Ovary (tissue), 3 donors: ENCODE results near the gene NVL.

Source experiments
- CTCF ChIP-seq, 3 donors: fragments of 450-650 bp in 2 of 3; fragments of 200-600 bp in 1 of 3; IDR thresholded peaks; one replicate each; pipeline versions ENCODE4 v1.5.1 to v1.8.0; 2016 to 2022; ENCODE audit warnings: antibody characterized with exemption in 3 of 3, mild to moderate bottlenecking in 1 of 3
- EP300 ChIP-seq: sonication (generic); formaldehyde crosslinking; IDR thresholded peaks from one replicate; pipeline ENCODE4 v1.6.1; 2017; ENCODE audit warnings: antibody characterized with exemption
- POLR2A ChIP-seq: fragments of 450-650 bp; IDR thresholded peaks from one replicate; pipeline ENCODE4 v1.6.1; 2017; ENCODE audit warnings: antibody characterized with exemption, mild to moderate bottlenecking, moderate library complexity
- donor health status: DM: no; HTN: no; CAD: no.

GRCh38 chr1:224289396-224289795 lies 40.6 kb downstream of the NVL start:
- TF ChIP-seq CTCF (IDR thresholded peaks at IDR 0.05) (no peak), EP300 (no peak), POLR2A (no peak)
